Keratinocyte (primary cell): Measurements from ENCODE around the gene COL25A1. TPM values are rescaled to one million over a fixed set of nuclear protein-coding genes. Genes with fewer than 3 reads are reported as not detected.

Experiments used
- DNase-seq: peaks from one replicate; pipeline ENCODE4 v3.0.0-alpha.2; 2011; ENCODE audit warnings: low read depth, missing footprints, low spot score
- FAIRE-seq: peaks from 2 replicates; lab custom pipeline; 2011; peaks lifted over from hg19 to GRCh38; lab: Jason Lieb, UNC
- H2AFZ ChIP-seq: 2 replicates; pipeline ENCODE4 v1.6.0; 2012; ENCODE audit warnings: low read length, control low read depth, inconsistent platforms; ENCODE audit not compliant: control insufficient read depth
- H3K27ac ChIP-seq: 2 replicates; pipeline ENCODE4 v1.5.1; 2011; ENCODE audit warnings: low read length; ENCODE audit not compliant: control insufficient read depth, insufficient read depth
- H3K27me3 ChIP-seq: 3 replicates; pipeline ENCODE4 v1.6.0; 2011; ENCODE audit warnings: low read length; ENCODE audit not compliant: control insufficient read depth, insufficient read depth; ENCODE audit errors: extremely low read depth
- H3K36me3 ChIP-seq, 2 experiments: 2 replicates in 1 of 2; 3 replicates in 1 of 2; pipeline ENCODE4 v1.5.1; 2011; ENCODE audit warnings: low read length in 2 of 2, mild to moderate bottlenecking in 1 of 2; ENCODE audit not compliant: control insufficient read depth in 2 of 2, insufficient read depth in 2 of 2; ENCODE audit errors: extremely low read depth in 1 of 2
- H3K4me1 ChIP-seq: 3 replicates; pipeline ENCODE4 v1.5.1; 2011; ENCODE audit warnings: low read length; ENCODE audit not compliant: control insufficient read depth, insufficient read depth; ENCODE audit errors: extremely low read depth
- H3K4me2 ChIP-seq: 3 replicates; pipeline ENCODE4 v1.6.0; 2011; ENCODE audit warnings: low read depth, low read length; ENCODE audit not compliant: control insufficient read depth, insufficient read depth; ENCODE audit errors: extremely low read depth
- H3K4me3 ChIP-seq, 3 experiments: fragments of 200-600 bp in 1 of 3; sonication (generic) in 1 of 3; 2 replicates in 2 of 3; 3 replicates in 1 of 3; pipeline ENCODE4 v1.5.1; 2011 to 2016; ENCODE audit warnings: low read length in 3 of 3, mild to moderate bottlenecking in 3 of 3, control low read depth in 2 of 3, inconsistent platforms in 1 of 3, low read depth in 1 of 3, mixed read lengths in 1 of 3, mixed run types in 1 of 3, moderate library complexity in 1 of 3; ENCODE audit not compliant: control insufficient read depth in 2 of 3, insufficient read depth in 2 of 3; ENCODE audit errors: extremely low read depth in 1 of 3
- H3K79me2 ChIP-seq: 2 replicates; pipeline ENCODE4 v1.6.0; 2012; ENCODE audit warnings: low read length; ENCODE audit not compliant: control insufficient read depth, insufficient read depth
- H3K9ac ChIP-seq: 3 replicates; pipeline ENCODE4 v1.6.0; 2011; ENCODE audit warnings: low read length; ENCODE audit not compliant: control insufficient read depth, insufficient read depth; ENCODE audit errors: extremely low read depth
- H3K9me1 ChIP-seq: 3 replicates; pipeline ENCODE4 v1.6.0; 2011; ENCODE audit warnings: low read length; ENCODE audit not compliant: control insufficient read depth, insufficient read depth; ENCODE audit errors: extremely low read depth
- H3K9me3 ChIP-seq: 2 replicates; pipeline ENCODE4 v1.5.1; 2012; ENCODE audit warnings: low read depth, low read length; ENCODE audit not compliant: control insufficient read depth
- H4K20me1 ChIP-seq: 3 replicates; pipeline ENCODE4 v1.6.0; 2011; ENCODE audit warnings: low read length; ENCODE audit not compliant: control insufficient read depth, insufficient read depth; ENCODE audit errors: extremely low read depth
- CTCF ChIP-seq, 3 experiments: IDR thresholded peaks in 1 of 3; conservative IDR thresholded peaks in 1 of 3; optimal IDR thresholded peaks in 1 of 3; 2 replicates in 2 of 3; 3 replicates in 1 of 3; pipeline versions ENCODE3 to v1.5.1; 2011; ENCODE audit warnings: low read length in 3 of 3, mild to moderate bottlenecking in 3 of 3, moderate library complexity in 2 of 3, control low read depth in 1 of 3, inconsistent platforms in 1 of 3; ENCODE audit not compliant: insufficient read depth in 2 of 3; ENCODE audit errors: extremely low read depth in 1 of 3
- EZH2 ChIP-seq: IDR thresholded peaks from one replicate; pipeline ENCODE4 v1.6.1; 2012; ENCODE audit warnings: inconsistent platforms, mild to moderate bottlenecking, low read length, moderate library complexity
- dilution Hi-C: fragments of 300-500 bp; cut with MboI; formaldehyde crosslinking; loops from one replicate; pipeline ENCODE4 v1.7.0; 2020; ENCODE audit warnings: low sequenced_read_pairs; ENCODE audit not compliant: extremely low pct_ligation_motif_present
- polyA plus RNA-seq, 5 experiments: library from polyadenylated mRNA; depleted of rRNA in 3 of 5; stranded (reverse) in 3 of 5; stranded (forward) in 1 of 5; unstranded in 1 of 5; fragments of >200 nt; gene quantifications; 1 replicate in 1 of 5; 2 replicates in 3 of 5; 3 replicates in 1 of 5; pipeline versions ENCODE4 v1.2.1 to v1.2.3, GENCODE V29; 2011 to 2012; ENCODE audit warnings: missing spikeins in 2 of 5, low read depth in 1 of 5, low replicate concordance in 1 of 5

The COL25A1 gene
- polyA plus RNA-seq, 1 donor (not counting 4 experiments of a cell fraction or from before 2014, with no cell fraction given): not detected

- no peak overlapping the region for H3K4me2 ChIP-seq
- DNase-seq (no peak), FAIRE-seq (no peak)
- H4K20me1 ChIP-seq: no peaks in the 10 kb centered on the region
- no peaks in the 10 kb centered on the region for H3K9me1 ChIP-seq
- no peak overlapping the region for H3K9ac ChIP-seq
- H3K9me3 ChIP-seq: no peaks in the 10 kb centered on the region
- no peaks in the 10 kb centered on the region for H3K79me2 ChIP-seq
- no peak for TF ChIP-seq EZH2
- no peak for TF ChIP-seq CTCF (optimal IDR thresholded peaks at IDR 0.05 in 1 of 3, IDR thresholded peaks at IDR 0.05 in 1 of 3, conservative IDR thresholded peaks at IDR 0.05 in 1 of 3; ENCODE audit: extremely low read depth in 1 of 3, insufficient read depth in 2 of 3, low read length in 3 of 3)
- H2AFZ ChIP-seq: no peak overlapping the region
- no peak overlapping the region for H3K4me3 ChIP-seq
- dilution Hi-C loops: no loop called here
- no peak overlapping the region for H3K27ac ChIP-seq
- no peaks in the 10 kb centered on the region for H3K4me1 ChIP-seq
- H3K36me3 ChIP-seq: no peaks in the 10 kb centered on the region
- no peaks in the 10 kb centered on the region for H3K27me3 ChIP-seq
Observed at GRCh38 chr4:108795733-108796132, 506.7 kb downstream of the COL25A1 start.

- no peak for DNase-seq
- no peak overlapping the region for H3K4me3 ChIP-seq
- FAIRE-seq: no peak
Observed at GRCh38 chr4:108794136-108794535, 508.3 kb downstream of the COL25A1 start.

More at GRCh38 chr4:108794136-108794535, 508.3 kb downstream of the COL25A1 start:
- H2AFZ ChIP-seq: no peak overlapping the region
- H3K4me1 ChIP-seq: no peaks in the 10 kb centered on the region
- H4K20me1 ChIP-seq: no peaks in the 10 kb centered on the region
- dilution Hi-C loops: no loop called here
- no peak overlapping the region for H3K9ac ChIP-seq
- H3K9me1 ChIP-seq: no peaks in the 10 kb centered on the region
- no peak overlapping the region for H3K4me2 ChIP-seq
- H3K79me2 ChIP-seq: no peaks in the 10 kb centered on the region
- no peaks in the 10 kb centered on the region for H3K36me3 ChIP-seq
- H3K27ac ChIP-seq: no peak overlapping the region
- H3K27me3 ChIP-seq: no peaks in the 10 kb centered on the region
- TF ChIP-seq CTCF (optimal IDR thresholded peaks at IDR 0.05 in 1 of 3, IDR thresholded peaks at IDR 0.05 in 1 of 3, conservative IDR thresholded peaks at IDR 0.05 in 1 of 3; ENCODE audit: extremely low read depth in 1 of 3, insufficient read depth in 2 of 3, low read length in 3 of 3) (no peak), EZH2 (no peak)
- no peaks in the 10 kb centered on the region for H3K9me3 ChIP-seq
